Immature natural killer cell (primary cell): ENCODE measurements around the gene IQCN. TPM values are rescaled to one million over a fixed set of nuclear protein-coding genes. Genes with fewer than 3 reads are reported as not detected.
A peak's percentile ranks its signal among the peaks of the same experiment; 100 is the strongest.
"Not testable (repeated sequence)": the region's sequence is repeated elsewhere in the genome, so short reads cannot be mapped to it uniquely, and the experiment has no call there.

Experiments
- DNase-seq, 3 donors: peaks; one replicate each; pipeline ENCODE4 v3.0.0; 2022; ENCODE audit warnings: mixed read lengths in 1 of 3
- H3K27ac Mint-ChIP-seq, 6 donors: one replicate each; pipeline ENCODE4 v1.8.0; 2020; ENCODE audit warnings: mixed read lengths in 6 of 6, mild to moderate bottlenecking in 5 of 6, inconsistent platforms in 4 of 6, moderate library complexity in 3 of 6
- H3K27me3 Mint-ChIP-seq, 3 donors: one replicate each; pipeline ENCODE4 v1.8.0; 2020 to 2021; ENCODE audit warnings: low read depth in 3 of 3, mild to moderate bottlenecking in 3 of 3, mixed read lengths in 3 of 3, moderate library complexity in 3 of 3, inconsistent platforms in 1 of 3
- H3K36me3 Mint-ChIP-seq, 3 donors: one replicate each; pipeline ENCODE4 v1.8.0; 2020; ENCODE audit warnings: mixed read lengths in 3 of 3, inconsistent platforms in 2 of 3, mild to moderate bottlenecking in 2 of 3
- H3K4me1 Mint-ChIP-seq, 2 donors: one replicate each; pipeline ENCODE4 v1.8.0; 2020; ENCODE audit warnings: inconsistent platforms in 2 of 2, mild to moderate bottlenecking in 2 of 2, mixed read lengths in 2 of 2, moderate library complexity in 1 of 2
- H3K4me3 Mint-ChIP-seq, 5 donors: one replicate each; pipeline ENCODE4 v1.8.0; 2020; ENCODE audit warnings: mild to moderate bottlenecking in 5 of 5, mixed read lengths in 5 of 5, inconsistent platforms in 3 of 5, moderate library complexity in 3 of 5
- H3K9me3 Mint-ChIP-seq, 6 donors: one replicate each; pipeline ENCODE4 v1.8.0; 2020; ENCODE audit warnings: mild to moderate bottlenecking in 6 of 6, mixed read lengths in 6 of 6, inconsistent platforms in 4 of 6, moderate library complexity in 3 of 6
- polyA plus RNA-seq, 3 donors: library from polyadenylated mRNA; unstranded; fragments of 300-500 nt; fragmentation: Illumina TruSeq; gene quantifications; one replicate each; pipeline ENCODE4 v1.2.3, GENCODE V29; 2021

IQCN gene
- polyA plus RNA-seq, 3 donors from 2014 or later, result 0.15 TPM; not detected in 2

DNA sequence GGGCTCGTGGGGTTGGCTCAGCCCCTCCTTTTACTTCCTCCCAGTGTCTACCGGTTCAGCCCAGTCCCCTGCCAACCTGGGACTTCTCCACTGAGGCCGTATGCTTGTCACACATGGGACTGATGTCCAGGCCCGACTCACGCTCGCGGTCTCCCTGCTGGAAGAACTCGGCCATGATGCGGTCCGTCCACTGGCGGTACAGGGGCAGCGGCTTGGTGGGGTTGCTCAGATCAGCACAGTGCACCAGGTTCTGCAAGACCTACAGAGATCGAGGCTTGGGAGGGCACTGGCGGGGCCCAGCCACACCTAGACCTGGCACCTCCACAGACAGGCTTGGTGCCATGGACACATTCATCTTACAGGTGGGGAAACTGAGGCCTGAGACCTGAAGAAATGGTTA, 62.6 kb downstream of the IQCN start:
- DNase-seq, result no peak
- H3K27ac Mint-ChIP-seq, result no peak overlapping the region
- peaks cover 0 to 8% (median 3%) of the 10 kb centered on the region in 3 donors for H3K27me3 Mint-ChIP-seq
- H3K4me3 Mint-ChIP-seq, result no peak overlapping the region
- H3K36me3 Mint-ChIP-seq, result no peaks in the 10 kb centered on the region
- H3K9me3 Mint-ChIP-seq, result no peaks in the 10 kb centered on the region
- H3K4me1 Mint-ChIP-seq, result no peaks in the 10 kb centered on the region

DNA sequence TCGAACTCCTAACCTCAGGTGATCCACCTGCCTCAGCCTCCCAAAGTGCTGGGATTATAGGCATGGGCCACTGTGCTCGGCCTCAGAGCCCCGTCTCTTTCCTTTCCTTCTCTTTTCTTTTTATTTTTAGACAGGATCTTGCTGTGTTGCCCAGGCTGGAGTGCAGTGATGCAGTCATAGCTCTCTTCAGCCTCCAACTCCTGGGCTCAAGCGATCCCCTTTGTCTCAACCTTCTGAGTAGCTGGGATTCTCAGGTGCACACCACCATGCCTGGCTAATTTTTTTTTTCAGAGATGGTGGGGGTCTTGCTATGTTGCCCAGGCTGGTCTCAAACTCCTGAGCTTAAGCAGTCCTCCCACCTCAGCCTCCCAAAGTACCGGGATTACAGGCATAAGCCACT, 64.3 kb downstream of the IQCN start:
- DNase-seq, H3K27me3 Mint-ChIP-seq, H3K9me3 Mint-ChIP-seq, H3K36me3 Mint-ChIP-seq, H3K4me1 Mint-ChIP-seq, H3K4me3 Mint-ChIP-seq, H3K27ac Mint-ChIP-seq: not testable (repeated sequence)

DNA sequence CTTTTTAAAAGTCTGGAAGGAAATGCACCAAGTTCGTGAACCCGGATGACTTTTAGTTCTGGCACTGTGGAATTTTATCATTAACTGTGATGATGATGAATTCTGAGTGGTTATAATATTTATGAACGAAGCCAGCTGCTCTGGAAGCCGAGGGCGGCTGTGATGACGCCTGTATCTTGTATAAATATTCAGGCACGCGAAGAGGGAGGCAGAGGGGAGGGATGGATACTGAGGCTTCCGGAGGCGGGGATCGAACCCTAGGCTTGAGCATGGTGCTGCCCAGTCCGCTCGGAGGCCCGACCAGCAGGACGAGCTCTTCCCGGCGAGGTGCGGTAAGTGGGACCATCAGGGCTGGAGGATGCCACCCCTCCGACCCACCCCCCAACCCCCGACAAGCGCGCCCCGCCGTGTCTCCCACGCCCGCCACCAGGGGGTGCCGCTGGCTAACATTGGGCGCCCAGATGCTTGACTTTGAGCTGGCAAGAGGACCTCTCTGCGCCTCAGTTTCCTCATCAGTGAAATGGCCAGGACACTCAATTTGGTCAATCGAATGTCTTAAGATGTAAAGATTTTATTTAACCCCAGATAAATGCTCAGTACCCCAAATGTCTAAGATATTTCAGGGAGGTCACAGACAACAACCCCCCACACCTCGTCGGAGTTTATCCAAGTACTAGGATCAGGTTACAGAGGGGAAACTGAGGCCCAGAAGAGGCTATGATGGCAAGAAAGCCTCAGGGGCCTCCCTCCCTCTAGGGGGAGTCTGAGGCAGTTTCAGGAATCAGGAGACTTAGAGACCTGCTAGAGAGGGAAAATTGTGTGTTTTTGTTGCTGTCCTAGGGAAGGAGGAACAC, 65.9 kb downstream of the IQCN start:
- Mint-ChIP-seq H3K36me3 (no peaks in the 10 kb centered on the region), H3K9me3 (no peaks in the 10 kb centered on the region), H3K4me1 (peaks cover 15 to 20% of the 10 kb centered on the region in 2 donors), H3K27ac (no peak overlapping the region), H3K27me3 (peaks cover 0 to 13% (median 11%) of the 10 kb centered on the region in 3 donors), H3K4me3 (no peak overlapping the region)
- peak; percentile 26 to 39 (median 26) for DNase-seq

Other genes with a start within 250 kb of the IQCN start
- 100 to 1,000 TPM in 1 of 3 donors, 10 to 100 TPM in 2; 62.7 to 105 (median 83.3) TPM for gene IL12RB1, start 187.5 kb downstream of the IQCN start, polyA plus RNA-seq
- 10 to 100 TPM in 2 of 3 donors, 1 to 10 TPM in 1; 7.3 to 39.1 (median 12.6) TPM for gene MAST3, start 176.7 kb downstream of the IQCN start, polyA plus RNA-seq
- 1 to 10 TPM; 1.7 to 4.7 (median 3.5) TPM for gene PIK3R2, start 121.3 kb downstream of the IQCN start, polyA plus RNA-seq
- 100 to 1,000 TPM in 1 of 3 donors, 10 to 100 TPM in 2; 49.0 to 184 (median 83.1) TPM for gene IFI30, start 100.6 kb downstream of the IQCN start, polyA plus RNA-seq
- gene MPV17L2, start 81.2 kb downstream of the IQCN start, polyA plus RNA-seq, result 10 to 100 TPM; 12.2 to 17.7 (median 15.4) TPM
- gene RAB3A, start 70.4 kb downstream of the IQCN start, polyA plus RNA-seq, result 1 to 10 TPM in 2 of 3 donors, under 1 TPM in 1; 0.77 to 1.1 (median 1.1) TPM
- gene PDE4C, start 48.0 kb downstream of the IQCN start, polyA plus RNA-seq, result not detected
- 10 to 100 TPM; 15.0 to 71.8 (median 54.7) TPM for gene JUND, start 7.2 kb upstream of the IQCN start, polyA plus RNA-seq
- 100 to 1,000 TPM; 128 to 189 (median 178) TPM for gene LSM4, start 48.6 kb upstream of the IQCN start, polyA plus RNA-seq
- gene PGPEP1, start 66.1 kb upstream of the IQCN start, polyA plus RNA-seq, result 10 to 100 TPM in 2 of 3 donors, 1 to 10 TPM in 1; 8.2 to 20.6 (median 17.5) TPM
- gene GDF15, start 111.7 kb upstream of the IQCN start, polyA plus RNA-seq, result not detected
- gene LRRC25, start 123.2 kb upstream of the IQCN start, polyA plus RNA-seq, result 10 to 100 TPM in 1 of 3 donors, 1 to 10 TPM in 2; 2.7 to 18.1 (median 7.7) TPM
- gene SSBP4, start 144.9 kb upstream of the IQCN start, polyA plus RNA-seq, result 100 to 1,000 TPM in 2 of 3 donors, 10 to 100 TPM in 1; 73.5 to 122 (median 107) TPM
- 10 to 100 TPM; 29.7 to 32.2 (median 31.2) TPM for gene ISYNA1, start 163.7 kb upstream of the IQCN start, polyA plus RNA-seq
- 10 to 100 TPM in 2 of 3 donors, 1 to 10 TPM in 1; 9.1 to 21.1 (median 11.1) TPM for gene ELL, start 247.6 kb upstream of the IQCN start, polyA plus RNA-seq